A549 (cell line): ENCODE measurements around the gene USP49.

Source experiments
- MAX ChIP-seq: IDR thresholded peaks from 2 replicates; pipeline ENCODE4 v1.6.1; 2012
- TF ChIP-seq, protein P1 (sequence below): fragments of >200 bp; sonication (Bioruptor Twin); formaldehyde crosslinking; IDR thresholded peaks from 3 replicates; pipeline ENCODE4 v1.5.1; 2016
- TF ChIP-seq, protein P2 (sequence below): fragments of 200-600 bp; sonication (generic); IDR thresholded peaks from 2 replicates; pipeline ENCODE4 v1.6.1; 2016; ENCODE audit warnings: antibody characterized with exemption, mild to moderate bottlenecking, moderate library complexity

- TF ChIP-seq, protein P1, sequence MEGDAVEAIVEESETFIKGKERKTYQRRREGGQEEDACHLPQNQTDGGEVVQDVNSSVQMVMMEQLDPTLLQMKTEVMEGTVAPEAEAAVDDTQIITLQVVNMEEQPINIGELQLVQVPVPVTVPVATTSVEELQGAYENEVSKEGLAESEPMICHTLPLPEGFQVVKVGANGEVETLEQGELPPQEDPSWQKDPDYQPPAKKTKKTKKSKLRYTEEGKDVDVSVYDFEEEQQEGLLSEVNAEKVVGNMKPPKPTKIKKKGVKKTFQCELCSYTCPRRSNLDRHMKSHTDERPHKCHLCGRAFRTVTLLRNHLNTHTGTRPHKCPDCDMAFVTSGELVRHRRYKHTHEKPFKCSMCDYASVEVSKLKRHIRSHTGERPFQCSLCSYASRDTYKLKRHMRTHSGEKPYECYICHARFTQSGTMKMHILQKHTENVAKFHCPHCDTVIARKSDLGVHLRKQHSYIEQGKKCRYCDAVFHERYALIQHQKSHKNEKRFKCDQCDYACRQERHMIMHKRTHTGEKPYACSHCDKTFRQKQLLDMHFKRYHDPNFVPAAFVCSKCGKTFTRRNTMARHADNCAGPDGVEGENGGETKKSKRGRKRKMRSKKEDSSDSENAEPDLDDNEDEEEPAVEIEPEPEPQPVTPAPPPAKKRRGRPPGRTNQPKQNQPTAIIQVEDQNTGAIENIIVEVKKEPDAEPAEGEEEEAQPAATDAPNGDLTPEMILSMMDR = no peak
- TF ChIP-seq, protein P2, sequence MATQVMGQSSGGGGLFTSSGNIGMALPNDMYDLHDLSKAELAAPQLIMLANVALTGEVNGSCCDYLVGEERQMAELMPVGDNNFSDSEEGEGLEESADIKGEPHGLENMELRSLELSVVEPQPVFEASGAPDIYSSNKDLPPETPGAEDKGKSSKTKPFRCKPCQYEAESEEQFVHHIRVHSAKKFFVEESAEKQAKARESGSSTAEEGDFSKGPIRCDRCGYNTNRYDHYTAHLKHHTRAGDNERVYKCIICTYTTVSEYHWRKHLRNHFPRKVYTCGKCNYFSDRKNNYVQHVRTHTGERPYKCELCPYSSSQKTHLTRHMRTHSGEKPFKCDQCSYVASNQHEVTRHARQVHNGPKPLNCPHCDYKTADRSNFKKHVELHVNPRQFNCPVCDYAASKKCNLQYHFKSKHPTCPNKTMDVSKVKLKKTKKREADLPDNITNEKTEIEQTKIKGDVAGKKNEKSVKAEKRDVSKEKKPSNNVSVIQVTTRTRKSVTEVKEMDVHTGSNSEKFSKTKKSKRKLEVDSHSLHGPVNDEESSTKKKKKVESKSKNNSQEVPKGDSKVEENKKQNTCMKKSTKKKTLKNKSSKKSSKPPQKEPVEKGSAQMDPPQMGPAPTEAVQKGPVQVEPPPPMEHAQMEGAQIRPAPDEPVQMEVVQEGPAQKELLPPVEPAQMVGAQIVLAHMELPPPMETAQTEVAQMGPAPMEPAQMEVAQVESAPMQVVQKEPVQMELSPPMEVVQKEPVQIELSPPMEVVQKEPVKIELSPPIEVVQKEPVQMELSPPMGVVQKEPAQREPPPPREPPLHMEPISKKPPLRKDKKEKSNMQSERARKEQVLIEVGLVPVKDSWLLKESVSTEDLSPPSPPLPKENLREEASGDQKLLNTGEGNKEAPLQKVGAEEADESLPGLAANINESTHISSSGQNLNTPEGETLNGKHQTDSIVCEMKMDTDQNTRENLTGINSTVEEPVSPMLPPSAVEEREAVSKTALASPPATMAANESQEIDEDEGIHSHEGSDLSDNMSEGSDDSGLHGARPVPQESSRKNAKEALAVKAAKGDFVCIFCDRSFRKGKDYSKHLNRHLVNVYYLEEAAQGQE = no peak
- TF ChIP-seq MAX = peak; percentile 31; the same call in 1 of the 2 replicates
Measured at GRCh38 chr6:41939848-41940758, 44.9 kb upstream of the USP49 start.
